Endothelial cell of umbilical vein (primary cell): ENCODE measurements around the gene STK38L. TPM values are rescaled to one million over a fixed set of nuclear protein-coding genes. Genes with fewer than 3 reads are reported as not detected.

ENCODE experiments used
- BruUV-seq: library from RNA; stranded (reverse); fragments of 400-500 nt; replicated peaks from 2 replicates; lab custom pipeline; 2021; lab: Mats Ljungman, UMichigan
- CTCF ChIA-PET: fragments of 300-600, 350-600 bp; sonication (Branson Sonifier 250); formaldehyde crosslinking; loops from one replicate; lab custom pipeline; 2021; ENCODE audit warnings: antibody characterized with exemption, inconsistent platforms; lab: Charles Lee
- POLR2A ChIA-PET: fragments of 300-600, 350-600 bp; sonication (Branson Sonifier 250); formaldehyde crosslinking; loops from one replicate; lab custom pipeline; 2021; ENCODE audit warnings: antibody characterized with exemption, inconsistent platforms; lab: Charles Lee
- DNase-seq: peaks from one replicate; pipeline ENCODE4 v3.0.0-alpha.2; 2011; ENCODE audit warnings: low read depth, low spot score
- FAIRE-seq: peaks from 2 replicates; lab custom pipeline; 2011; peaks lifted over from hg19 to GRCh38; lab: Jason Lieb, UNC
- H2AFZ ChIP-seq: 2 replicates; pipeline ENCODE4 v1.6.0; 2012; ENCODE audit warnings: low read depth, low read length, control low read depth, inconsistent platforms
- H3K27ac ChIP-seq: 2 replicates; pipeline ENCODE4 v1.5.1; 2011; ENCODE audit warnings: low read depth, mild to moderate bottlenecking, control low read depth, low read length, moderate library complexity; ENCODE audit not compliant: insufficient read depth
- H3K27me3 ChIP-seq, 2 experiments: 2 replicates each; pipeline versions ENCODE4 v1.6.0 to v1.6.1; 2011; ENCODE audit warnings: low read length in 2 of 2, mixed read lengths in 1 of 2; ENCODE audit not compliant: control insufficient read depth in 2 of 2, insufficient read depth in 2 of 2
- H3K36me3 ChIP-seq, 2 experiments: 2 replicates in 1 of 2; 3 replicates in 1 of 2; pipeline ENCODE4 v1.5.1; 2011; ENCODE audit warnings: low read length in 2 of 2, mild to moderate bottlenecking in 1 of 2, moderate library complexity in 1 of 2; ENCODE audit not compliant: control insufficient read depth in 2 of 2, insufficient read depth in 2 of 2; ENCODE audit errors: extremely low read depth in 1 of 2
- H3K4me1 ChIP-seq: 3 replicates; pipeline ENCODE4 v1.5.1; 2011; ENCODE audit warnings: mild to moderate bottlenecking, low read length; ENCODE audit not compliant: control insufficient read depth, insufficient read depth; ENCODE audit errors: extremely low read depth
- H3K4me2 ChIP-seq: 2 replicates; pipeline ENCODE4 v1.6.1; 2011; ENCODE audit warnings: low read length, control low read depth, mixed read lengths; ENCODE audit not compliant: insufficient read depth
- H3K4me3 ChIP-seq, 3 experiments: fragments of 200-600 bp in 1 of 3; sonication (generic), shearing (Covaris generic) in 1 of 3; replicated peaks in 1 of 3; 2 replicates each; pipeline ENCODE4 v1.5.1; 2011 to 2016; ENCODE audit warnings: control low read depth in 3 of 3, low read length in 3 of 3, mild to moderate bottlenecking in 2 of 3, inconsistent platforms in 1 of 3, low read depth in 1 of 3, moderate library complexity in 1 of 3; ENCODE audit not compliant: insufficient read depth in 1 of 3
- H3K79me2 ChIP-seq: 2 replicates; pipeline ENCODE4 v1.6.0; 2012; ENCODE audit warnings: low read length, inconsistent platforms; ENCODE audit not compliant: control insufficient read depth, insufficient read depth
- H3K9ac ChIP-seq: replicated peaks from 2 replicates; pipeline ENCODE3; 2011; ENCODE audit warnings: low read length, control low read depth; ENCODE audit not compliant: insufficient read depth; ENCODE audit errors: extremely low read depth
- H3K9me1 ChIP-seq: replicated peaks from 3 replicates; pipeline ENCODE4 v1.6.0; 2011; ENCODE audit warnings: mild to moderate bottlenecking, low read length; ENCODE audit not compliant: control insufficient read depth, insufficient read depth; ENCODE audit errors: extremely low read depth
- H3K9me3 ChIP-seq: replicated peaks from 2 replicates; pipeline ENCODE4 v1.5.1; 2012; ENCODE audit warnings: low read length, inconsistent platforms; ENCODE audit not compliant: control insufficient read depth, insufficient read depth
- H4K20me1 ChIP-seq: replicated peaks from 2 replicates; pipeline ENCODE3; 2011; ENCODE audit warnings: mild to moderate bottlenecking, low read length; ENCODE audit not compliant: control insufficient read depth, insufficient read depth; ENCODE audit errors: extremely low read depth
- CTCF ChIP-seq, 2 donors: IDR thresholded peaks; 1 replicate in 1 of 2; 2 replicates in 1 of 2; pipeline ENCODE4 v1.5.1; 2011; ENCODE audit warnings: low read length in 2 of 2, mild to moderate bottlenecking in 2 of 2, moderate library complexity in 2 of 2, control low read depth in 1 of 2, inconsistent platforms in 1 of 2, low read depth in 1 of 2; ENCODE audit not compliant: insufficient read depth in 1 of 2; ENCODE audit errors: extremely low read depth in 1 of 2
- EZH2 ChIP-seq: IDR thresholded peaks from 2 replicates; pipeline ENCODE4 v1.6.1; 2012; ENCODE audit warnings: borderline replicate concordance, low read depth, mild to moderate bottlenecking, moderate library complexity, low read length, inconsistent platforms; ENCODE audit not compliant: severe bottlenecking
- FOS ChIP-seq: IDR thresholded peaks from 2 replicates; pipeline ENCODE4 v1.6.1; 2011; ENCODE audit warnings: mild to moderate bottlenecking, low read length, moderate library complexity, borderline replicate concordance; ENCODE audit not compliant: insufficient read depth
- MYC ChIP-seq: IDR thresholded peaks from one replicate; pipeline ENCODE4 v1.6.1; 2011; ENCODE audit warnings: mild to moderate bottlenecking, low read depth, low read length
- dilution Hi-C: fragments of 300-500 bp; cut with MboI; formaldehyde crosslinking; loops from one replicate; pipeline ENCODE4 v1.15.0; 2019; ENCODE audit warnings: low sequenced_read_pairs; ENCODE audit not compliant: extremely low pct_ligation_motif_present
- intact Hi-C: fragments of 100-400 bp; cut with micrococcal nuclease; formaldehyde crosslinking; loops from one replicate; pipeline ENCODE4 v1.10.0; 2022
- polyA plus RNA-seq, 4 experiments: library from polyadenylated mRNA; depleted of rRNA in 3 of 4; stranded (reverse) in 3 of 4; unstranded in 1 of 4; fragments of >200 nt; gene quantifications; 2 replicates each; pipeline versions ENCODE4 v1.2.1 to v1.2.3, GENCODE V29; 2011 to 2012; ENCODE audit warnings: missing spikeins in 1 of 4
- total RNA-seq: library from RNA; stranded (reverse); gene quantifications from 2 replicates; pipeline ENCODE4 v1.2.3, GENCODE V29; 2021

Gene STK38L
- total and polyA plus RNA-seq, 2 donors (not counting 3 experiments of a cell fraction or from before 2014, with no cell fraction given): 14.7 to 58.4 TPM

- CTCF ChIA-PET: no interaction called here
- H3K79me2 ChIP-seq: no peaks in the 10 kb centered on the region
- intact Hi-C loops: no loop called here
- no peak overlapping the region for H3K4me2 ChIP-seq
- no peak overlapping the region for H3K9ac ChIP-seq
- no peaks in the 10 kb centered on the region for H3K27me3 ChIP-seq
- H3K4me3 ChIP-seq: no peak overlapping the region
- dilution Hi-C loops: no loop called here
- no peaks in the 10 kb centered on the region for H4K20me1 ChIP-seq
- TF ChIP-seq CTCF (IDR thresholded peaks at IDR 0.05; ENCODE audit: extremely low read depth in 1 of 2, insufficient read depth in 1 of 2, low read depth in 1 of 2, low read length in 2 of 2): peak; percentile 6 to 14
- no peak for TF ChIP-seq FOS
- H2AFZ ChIP-seq: no peak overlapping the region
- no peak for FAIRE-seq
- no peaks in the 10 kb centered on the region for H3K4me1 ChIP-seq
- no peaks in the 10 kb centered on the region for H3K36me3 ChIP-seq
- no peaks in the 10 kb centered on the region for H3K9me1 ChIP-seq
- no peak overlapping the region for H3K27ac ChIP-seq
- BruUV-seq: no TSS peak
- no peaks in the 10 kb centered on the region for H3K9me3 ChIP-seq
- no peak for DNase-seq
- POLR2A ChIA-PET: no interaction called here
Measured at GRCh38 chr12:27233814-27234213, 10.3 kb upstream of the STK38L start.

- Histone ChIP-seq H3K4me2 (no peak overlapping the region), H3K9ac (no peak overlapping the region), H3K36me3 (no peaks in the 10 kb centered on the region), H3K9me1 (no peaks in the 10 kb centered on the region), H3K4me3 (no peak overlapping the region), H3K9me3 (no peaks in the 10 kb centered on the region), H4K20me1 (no peaks in the 10 kb centered on the region), H3K27me3 (no peaks in the 10 kb centered on the region), H2AFZ (no peak overlapping the region), H3K27ac (no peak overlapping the region), H3K4me1 (no peaks in the 10 kb centered on the region), H3K79me2 (no peaks in the 10 kb centered on the region)
- dilution Hi-C loops: no loop called here
- POLR2A ChIA-PET: no interaction called here
- intact Hi-C loops: no loop called here
- no TSS peak for BruUV-seq
- TF ChIP-seq EZH2 (no peak), MYC (no peak)
- DNase-seq (no peak), FAIRE-seq (no peak)
- CTCF ChIA-PET: interaction anchor here (1.2 kb wide), 1 partner anchor 221 kb away, joined by 3 read pairs; no protein-coding TSS in a partner anchor
Measured at GRCh38 chr12:27236498-27236897, 7.6 kb upstream of the STK38L start.
